HL-60 (cell line): ENCODE results near the gene DNAH14.

Source experiments
- DNase-seq, 2 experiments: peaks; one replicate each; pipeline ENCODE4 v3.0.0-alpha.2; 2010 to 2020; ENCODE audit warnings: low read depth in 1 of 2, low spot score in 1 of 2
- H3K27ac ChIP-seq: fragments of 250-450 bp; sonication (Bioruptor Pico); replicated peaks from 2 replicates; pipeline ENCODE4 v1.5.1; 2020; ENCODE audit warnings: mild to moderate bottlenecking, moderate library complexity
- H3K27me3 ChIP-seq: fragments of 250-450 bp; sonication (Bioruptor Pico); 2 replicates; pipeline ENCODE4 v1.5.1; 2021; ENCODE audit warnings: mild to moderate bottlenecking, moderate library complexity; ENCODE audit not compliant: insufficient read depth, poor library complexity, severe bottlenecking
- H3K4me3 ChIP-seq: replicated peaks from 2 replicates; pipeline ENCODE4 v1.5.1; 2011; ENCODE audit warnings: mild to moderate bottlenecking, control low read depth, low read length; ENCODE audit not compliant: insufficient read depth
- GABPA ChIP-seq: IDR thresholded peaks from 2 replicates; pipeline ENCODE4 v1.6.1; 2012; ENCODE audit warnings: low read depth
- POLR2AphosphoS5 ChIP-seq: IDR thresholded peaks from 2 replicates; pipeline ENCODE4 v1.6.1; 2012; ENCODE audit warnings: low read depth
- SPI1 ChIP-seq: IDR thresholded peaks from 2 replicates; pipeline ENCODE4 v1.6.1; 2012; ENCODE audit warnings: low read depth, mild to moderate bottlenecking, borderline replicate concordance
- TF ChIP-seq, protein P1 (sequence below): IDR thresholded peaks from one replicate; pipeline ENCODE4 v1.5.1; 2011; ENCODE audit warnings: low read length, control low read depth, inconsistent platforms; ENCODE audit not compliant: insufficient read depth
- TF ChIP-seq, protein P2 (sequence below): IDR thresholded peaks from 2 replicates; pipeline ENCODE4 v1.6.1; 2012; ENCODE audit warnings: low read depth; ENCODE audit not compliant: insufficient replicate concordance

Gene DNAH14

DNA sequence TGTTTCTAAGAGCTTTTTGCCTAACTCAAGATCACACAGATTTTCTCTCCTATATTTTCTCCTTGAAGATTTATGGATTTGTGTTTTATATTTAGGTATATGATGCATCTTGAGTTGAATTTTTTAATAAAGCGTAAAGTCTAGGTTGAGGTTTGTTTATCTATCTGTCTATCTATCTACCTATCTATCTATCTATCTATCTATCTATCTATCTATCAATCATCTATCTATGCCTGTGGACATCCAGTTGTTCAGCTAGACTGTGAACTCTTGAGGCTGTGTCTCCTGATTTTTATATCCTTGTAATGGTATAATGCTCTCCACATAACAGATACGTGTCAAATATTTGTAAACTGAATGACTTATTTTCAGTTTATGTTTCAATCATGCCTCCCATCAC lies 120.1 kb downstream of the DNAH14 start:
- DNase-seq: no peak
- no peak for TF ChIP-seq POLR2AphosphoS5
- TF ChIP-seq, protein P1, sequence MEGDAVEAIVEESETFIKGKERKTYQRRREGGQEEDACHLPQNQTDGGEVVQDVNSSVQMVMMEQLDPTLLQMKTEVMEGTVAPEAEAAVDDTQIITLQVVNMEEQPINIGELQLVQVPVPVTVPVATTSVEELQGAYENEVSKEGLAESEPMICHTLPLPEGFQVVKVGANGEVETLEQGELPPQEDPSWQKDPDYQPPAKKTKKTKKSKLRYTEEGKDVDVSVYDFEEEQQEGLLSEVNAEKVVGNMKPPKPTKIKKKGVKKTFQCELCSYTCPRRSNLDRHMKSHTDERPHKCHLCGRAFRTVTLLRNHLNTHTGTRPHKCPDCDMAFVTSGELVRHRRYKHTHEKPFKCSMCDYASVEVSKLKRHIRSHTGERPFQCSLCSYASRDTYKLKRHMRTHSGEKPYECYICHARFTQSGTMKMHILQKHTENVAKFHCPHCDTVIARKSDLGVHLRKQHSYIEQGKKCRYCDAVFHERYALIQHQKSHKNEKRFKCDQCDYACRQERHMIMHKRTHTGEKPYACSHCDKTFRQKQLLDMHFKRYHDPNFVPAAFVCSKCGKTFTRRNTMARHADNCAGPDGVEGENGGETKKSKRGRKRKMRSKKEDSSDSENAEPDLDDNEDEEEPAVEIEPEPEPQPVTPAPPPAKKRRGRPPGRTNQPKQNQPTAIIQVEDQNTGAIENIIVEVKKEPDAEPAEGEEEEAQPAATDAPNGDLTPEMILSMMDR: no peak
- no peak for TF ChIP-seq GABPA
- TF ChIP-seq SPI1: no peak
- TF ChIP-seq, protein P2, sequence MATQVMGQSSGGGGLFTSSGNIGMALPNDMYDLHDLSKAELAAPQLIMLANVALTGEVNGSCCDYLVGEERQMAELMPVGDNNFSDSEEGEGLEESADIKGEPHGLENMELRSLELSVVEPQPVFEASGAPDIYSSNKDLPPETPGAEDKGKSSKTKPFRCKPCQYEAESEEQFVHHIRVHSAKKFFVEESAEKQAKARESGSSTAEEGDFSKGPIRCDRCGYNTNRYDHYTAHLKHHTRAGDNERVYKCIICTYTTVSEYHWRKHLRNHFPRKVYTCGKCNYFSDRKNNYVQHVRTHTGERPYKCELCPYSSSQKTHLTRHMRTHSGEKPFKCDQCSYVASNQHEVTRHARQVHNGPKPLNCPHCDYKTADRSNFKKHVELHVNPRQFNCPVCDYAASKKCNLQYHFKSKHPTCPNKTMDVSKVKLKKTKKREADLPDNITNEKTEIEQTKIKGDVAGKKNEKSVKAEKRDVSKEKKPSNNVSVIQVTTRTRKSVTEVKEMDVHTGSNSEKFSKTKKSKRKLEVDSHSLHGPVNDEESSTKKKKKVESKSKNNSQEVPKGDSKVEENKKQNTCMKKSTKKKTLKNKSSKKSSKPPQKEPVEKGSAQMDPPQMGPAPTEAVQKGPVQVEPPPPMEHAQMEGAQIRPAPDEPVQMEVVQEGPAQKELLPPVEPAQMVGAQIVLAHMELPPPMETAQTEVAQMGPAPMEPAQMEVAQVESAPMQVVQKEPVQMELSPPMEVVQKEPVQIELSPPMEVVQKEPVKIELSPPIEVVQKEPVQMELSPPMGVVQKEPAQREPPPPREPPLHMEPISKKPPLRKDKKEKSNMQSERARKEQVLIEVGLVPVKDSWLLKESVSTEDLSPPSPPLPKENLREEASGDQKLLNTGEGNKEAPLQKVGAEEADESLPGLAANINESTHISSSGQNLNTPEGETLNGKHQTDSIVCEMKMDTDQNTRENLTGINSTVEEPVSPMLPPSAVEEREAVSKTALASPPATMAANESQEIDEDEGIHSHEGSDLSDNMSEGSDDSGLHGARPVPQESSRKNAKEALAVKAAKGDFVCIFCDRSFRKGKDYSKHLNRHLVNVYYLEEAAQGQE: no peak

DNA sequence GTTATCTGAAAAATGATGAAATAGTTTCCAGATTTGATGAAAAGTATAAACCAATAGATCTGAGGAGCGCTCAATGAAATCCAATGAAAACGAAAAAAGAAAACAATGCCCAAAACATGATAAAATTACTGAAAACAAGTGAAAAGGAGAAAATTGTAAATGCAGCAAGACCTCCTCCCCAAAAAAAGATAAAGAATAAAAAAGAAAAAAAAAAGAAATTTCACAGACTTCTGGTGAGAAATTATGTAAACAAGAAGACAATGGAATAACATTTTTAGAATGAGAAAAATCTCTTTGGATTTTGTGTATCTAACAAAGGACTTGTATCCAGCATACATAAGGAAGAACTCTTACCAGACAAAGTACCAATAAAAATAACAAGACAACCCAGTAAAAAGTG lies 134.2 kb downstream of the DNAH14 start:
- no peak overlapping the region for H3K27ac ChIP-seq
- no peaks in the 10 kb centered on the region for H3K27me3 ChIP-seq
- DNase-seq: no peak
- H3K4me3 ChIP-seq: no peak overlapping the region
- no peak for TF ChIP-seq POLR2AphosphoS5

More for the DNA sequence above, 120.1 kb downstream of the DNAH14 start:
- Histone ChIP-seq H3K27me3 (no peaks in the 10 kb centered on the region), H3K27ac (no peak overlapping the region), H3K4me3 (no peak overlapping the region)

DNA sequence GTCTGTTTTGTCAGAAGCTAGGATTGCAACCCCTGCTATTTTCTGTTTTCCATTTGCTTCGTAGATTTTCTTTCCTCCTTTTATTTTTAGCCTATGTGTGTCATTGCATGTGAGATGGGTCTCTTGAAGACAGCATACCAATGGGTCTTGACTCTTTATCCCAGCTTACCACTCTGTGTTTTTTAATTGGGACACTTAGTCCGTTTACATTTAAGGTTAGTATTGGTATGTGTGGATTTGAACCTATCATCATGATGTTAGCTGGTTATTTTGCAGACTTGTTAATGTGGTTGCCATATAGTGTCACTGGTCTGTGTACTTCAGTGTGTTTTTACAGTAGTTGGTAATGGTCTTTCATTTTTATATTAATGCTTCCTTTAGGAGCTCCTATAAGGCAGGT lies 141.5 kb downstream of the DNAH14 start:
- no peak for DNase-seq
- TF ChIP-seq GABPA: no peak
- no peak for TF ChIP-seq POLR2AphosphoS5
- TF ChIP-seq, protein P2: no peak
- TF ChIP-seq, protein P1: no peak
- TF ChIP-seq SPI1: no peak
- Histone ChIP-seq H3K27ac (no peak overlapping the region), H3K4me3 (no peak overlapping the region), H3K27me3 (no peaks in the 10 kb centered on the region)

DNA sequence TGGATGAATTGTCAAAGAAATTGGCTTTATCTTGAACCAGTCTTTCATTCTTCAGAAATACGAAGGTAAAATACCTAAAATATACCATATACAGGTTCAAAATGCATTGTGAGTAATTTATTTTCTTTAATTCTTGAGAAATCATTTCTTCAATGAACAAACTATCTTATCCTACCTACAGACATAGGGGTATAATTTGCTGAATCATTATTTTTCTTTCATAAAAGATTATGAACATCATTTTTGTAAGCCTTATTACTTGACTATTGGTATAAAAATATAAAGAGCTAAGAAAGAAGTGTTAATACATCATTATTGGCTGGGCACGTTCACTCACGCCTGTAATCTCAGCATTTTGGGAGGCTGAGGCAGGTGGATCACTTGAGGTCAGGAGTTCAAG lies 167.7 kb downstream of the DNAH14 start:
- Histone ChIP-seq H3K27ac (no peak overlapping the region), H3K27me3 (no peaks in the 10 kb centered on the region), H3K4me3 (no peak overlapping the region)
- TF ChIP-seq, protein P1: no peak
- DNase-seq: no peak
